Right lobe of liver (tissue), 6 donors: ENCODE results near the gene CALCR. TPM values are rescaled to one million over a fixed set of nuclear protein-coding genes. Genes with fewer than 3 reads are reported as not detected.

Experiments
- ATAC-seq, 4 donors: fragments of 200-7000 bp; cut with Tn5 transposase; one replicate each; pipeline ENCODE4 v1.9.1; 2020; ENCODE audit warnings: mild to moderate bottlenecking in 4 of 4, moderate library complexity in 4 of 4
- DNase-seq, 3 donors: peaks; one replicate each; pipeline ENCODE4 v3.0.0-alpha.2; 2020
- H3K27ac ChIP-seq, 3 donors: fragments of 200-600 bp; one replicate each; pipeline ENCODE4 v1.8.0; 2022
- H3K27me3 ChIP-seq, 2 donors: fragments of 200-600 bp; one replicate each; pipeline ENCODE4 v1.8.0; 2022
- H3K36me3 ChIP-seq, 4 donors: fragments of 200-600 bp; sonication (generic) in 1 of 4; one replicate each; pipeline versions ENCODE4 v1.5.1 to v1.8.0; 2017 to 2022; ENCODE audit warnings: control low read depth in 1 of 4
- H3K4me1 ChIP-seq, 4 donors: fragments of 200-600 bp; sonication (generic) in 1 of 4; one replicate each; pipeline versions ENCODE4 v1.5.1 to v1.8.0; 2017 to 2022; ENCODE audit warnings: control low read depth in 1 of 4
- H3K4me3 ChIP-seq, 3 donors: fragments of 200-600 bp; one replicate each; pipeline ENCODE4 v1.8.0; 2022
- H3K9me3 ChIP-seq, 4 donors: fragments of 200-600 bp; sonication (generic) in 1 of 4; one replicate each; pipeline versions ENCODE4 v1.5.1 to v1.8.0; 2017 to 2022; ENCODE audit warnings: control low read depth in 1 of 4
- CTCF ChIP-seq, 4 donors: fragments of 200-600 bp in 3 of 4; fragments of 450-650 bp in 1 of 4; IDR thresholded peaks; one replicate each; pipeline versions ENCODE4 v1.5.1 to v1.8.0; 2016 to 2022; ENCODE audit warnings: antibody characterized with exemption in 4 of 4, mild to moderate bottlenecking in 2 of 4
- POLR2A ChIP-seq: fragments of 450-650 bp; IDR thresholded peaks from one replicate; pipeline ENCODE4 v1.6.1; 2017; ENCODE audit warnings: antibody characterized with exemption, mild to moderate bottlenecking
- WGBS: methylation state at CpG from one replicate; pipeline ENCODE4 v1.1.6; 2018; ENCODE audit warnings: low coverage, low lambda C conversion rate; ENCODE audit not compliant: insufficient coverage; ENCODE audit errors: missing lambda C conversion rate; 5-methylcytosine and 5-hydroxymethylcytosine counted together
- intact Hi-C, 2 donors: fragments of 100-400 bp; cut with DNase I; formaldehyde crosslinking; loops; one replicate each; pipeline versions ENCODE4 v1.11.2 to v1.14.1; 2022
- total RNA-seq, 6 experiments: library from RNA; depleted of rRNA in 2 of 6; stranded (reverse); fragments of >200 nt in 2 of 6; fragmentation: NEBNext Ultra II Directional in 3 of 6; extraction: Animal tissue kit (Norgen Biotek cat#: 25700) in 3 of 6; gene quantifications; one replicate each; pipeline versions ENCODE4 v1.1.0 to v1.2.4, GENCODE V29; 2016 to 2023
- donor health status: DM: no; HTN: yes; CAD: no.
- donor health status: DM: no; HTN: no; CAD: no.
- donor health status: DM: no; HTN: no; CAD: no.
- donor health status: DM: no; HTN: yes; CAD: no.
- donor health status: DM: no; HTN: yes; CAD: no.

Gene CALCR
- total RNA-seq, 6 experiments from 2014 or later, result not detected

GRCh38 chr7:93461350-93461749 lies 113.2 kb downstream of the CALCR start:
- H3K4me3 ChIP-seq, result no peak overlapping the region
- TF ChIP-seq CTCF (IDR thresholded peaks at IDR 0.05) (peak in 2 of 4 donors; percentile 22 to 36), POLR2A (no peak)
- intact Hi-C loops, result no loop called here
- no peaks in the 10 kb centered on the region for H3K36me3 ChIP-seq
- WGBS, result 32% methylated on average over 2 of the region's 2 CpGs
- peak; percentile 43 to 55 (median 53) for ATAC-seq
- H3K4me1 ChIP-seq, result no peaks in the 10 kb centered on the region
- no peaks in the 10 kb centered on the region for H3K9me3 ChIP-seq
- no peak overlapping the region for H3K27ac ChIP-seq
- H3K27me3 ChIP-seq, result no peaks in the 10 kb centered on the region
- no peak for DNase-seq

- DNase-seq (no peak), ATAC-seq (no peak)
- TF ChIP-seq CTCF (IDR thresholded peaks at IDR 0.05) (no peak), POLR2A (no peak)
- Histone ChIP-seq H3K4me1 (no peaks in the 10 kb centered on the region), H3K36me3 (no peaks in the 10 kb centered on the region), H3K27ac (no peak overlapping the region), H3K9me3 (no peaks in the 10 kb centered on the region), H3K27me3 (no peaks in the 10 kb centered on the region), H3K4me3 (no peak overlapping the region)
- intact Hi-C loops, result no loop called here
- 35% methylated on average over 4 of the region's 4 CpGs for WGBS
Observed at GRCh38 chr7:93453262-93453661, 121.3 kb downstream of the CALCR start.

DNA sequence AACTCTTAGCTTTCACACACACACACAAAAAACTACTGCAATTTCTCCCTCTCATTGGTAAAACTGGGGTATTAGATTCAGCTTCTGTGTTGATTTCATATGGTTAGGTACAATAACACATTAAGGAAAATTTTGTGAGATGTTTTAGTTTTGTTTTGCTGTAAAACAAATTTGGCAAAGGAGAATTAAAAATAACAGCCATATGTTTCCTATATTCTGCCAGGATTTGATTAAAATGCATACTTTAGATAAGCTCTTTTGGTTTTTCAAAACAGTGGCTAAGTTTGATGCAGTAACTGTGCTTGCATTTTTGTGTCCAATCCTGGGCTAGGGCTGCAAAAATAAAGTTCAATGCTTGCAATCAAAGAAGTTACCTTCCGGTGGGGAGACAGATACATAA lies 126.3 kb downstream of the CALCR start:
- Histone ChIP-seq H3K4me3 (no peak overlapping the region), H3K9me3 (no peaks in the 10 kb centered on the region), H3K4me1 (no peaks in the 10 kb centered on the region), H3K36me3 (no peaks in the 10 kb centered on the region), H3K27me3 (no peaks in the 10 kb centered on the region), H3K27ac (no peak overlapping the region)
- ATAC-seq (no peak), DNase-seq (no peak)
- WGBS, result 35% methylated on average over 1 of the region's 1 CpG
- TF ChIP-seq CTCF (IDR thresholded peaks at IDR 0.05), result no peak
- no peak for TF ChIP-seq POLR2A
- intact Hi-C loops, result no loop called here

GRCh38 chr7:93447509-93447908 lies 127.0 kb downstream of the CALCR start:
- Histone ChIP-seq H3K27ac (no peak overlapping the region), H3K27me3 (no peaks in the 10 kb centered on the region), H3K4me1 (no peaks in the 10 kb centered on the region), H3K4me3 (no peak overlapping the region), H3K9me3 (no peaks in the 10 kb centered on the region), H3K36me3 (no peaks in the 10 kb centered on the region)
- TF ChIP-seq CTCF (IDR thresholded peaks at IDR 0.05) (no peak), POLR2A (no peak)
- 69% methylated on average over 2 of the region's 2 CpGs for WGBS
- no peak for DNase-seq
- intact Hi-C loops, result no loop called here
- no peak for ATAC-seq
